ENCODE data around the gene MC1R. TPM values are rescaled to one million over a fixed set of nuclear protein-coding genes. Genes with fewer than 3 reads are reported as not detected.
"Not testable (repeated sequence)": the region's sequence is repeated elsewhere in the genome, so short reads cannot be mapped to it uniquely, and the experiment has no call there.

Gene MC1R
- total and polyA plus RNA-seq, 7 donors, result 0.18 to 1.8 (median 0.77) TPM

DNA sequence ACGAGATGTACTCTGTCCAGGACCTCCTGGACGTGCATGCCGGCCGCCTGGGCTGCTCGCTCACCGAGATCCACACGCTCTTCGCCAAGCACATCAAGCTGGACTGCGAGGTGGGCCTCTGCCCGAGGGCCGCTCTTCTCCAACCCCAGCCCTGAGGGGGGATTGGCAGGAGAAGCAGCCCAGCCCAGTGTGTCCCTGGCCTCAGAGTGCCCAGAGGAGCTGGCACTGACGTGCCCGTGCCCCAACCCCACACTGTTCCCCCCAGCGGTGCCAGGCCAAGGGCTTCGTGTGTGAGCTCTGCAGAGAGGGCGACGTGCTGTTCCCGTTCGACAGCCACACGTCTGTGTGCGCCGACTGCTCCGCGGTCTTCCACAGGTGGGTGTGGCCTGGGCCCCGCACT, 45.5 kb downstream of the MC1R start:
- H3K36me3 ChIP-seq (ENCODE audit: insufficient read depth in 1 of 2, low read depth in 1 of 2), result peaks cover 0 to 72% of the 10 kb centered on the region in 2 donors

DNA sequence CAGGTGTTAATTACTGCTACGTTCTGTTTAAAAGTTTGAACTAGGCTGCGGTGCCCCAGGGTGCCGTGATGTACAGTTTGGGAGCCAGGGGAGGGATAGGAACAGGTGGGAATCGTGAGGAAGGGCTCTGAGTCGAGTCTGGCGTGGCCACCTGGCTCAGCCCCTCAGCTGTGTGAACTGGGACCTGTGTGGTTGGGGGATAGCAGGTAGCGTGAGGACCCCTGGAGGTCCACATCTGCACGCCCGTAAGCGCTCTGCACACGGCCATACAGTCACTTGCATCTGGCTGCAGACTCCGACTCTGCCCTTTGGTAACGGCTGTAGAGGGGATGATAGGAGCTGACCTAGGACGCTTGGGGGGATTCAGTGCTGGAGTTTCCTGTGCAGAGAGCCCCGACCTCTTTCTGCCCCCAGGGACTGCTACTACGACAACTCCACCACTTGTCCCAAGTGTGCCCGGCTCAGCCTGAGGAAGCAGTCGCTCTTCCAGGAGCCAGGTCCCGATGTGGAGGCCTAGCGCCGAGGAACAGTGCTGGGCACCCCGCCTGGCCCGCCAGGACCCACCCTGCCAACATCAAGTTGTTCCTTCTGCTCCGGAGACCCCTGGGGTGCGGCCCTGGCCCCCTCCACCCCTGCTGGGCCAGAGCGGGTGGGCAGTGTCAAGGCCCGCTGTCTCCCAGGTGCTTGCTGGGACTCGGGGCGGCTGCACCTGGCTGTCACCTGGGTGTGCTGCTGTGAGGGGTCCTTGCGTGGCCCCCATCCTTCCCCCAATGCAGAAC, 47.0 kb downstream of the MC1R start:
- intact Hi-C loops (cut with DNase I), result no loop called here
- no peaks in the 10 kb centered on the region for H3K9me3 ChIP-seq
- H3K4me3 ChIP-seq, result no peak overlapping the region
- H3K27ac ChIP-seq, result no peak overlapping the region
- ATAC-seq (no peak), DNase-seq (no peak)
- H3K27me3 ChIP-seq (ENCODE audit: insufficient read depth in 3 of 3, low read length in 2 of 3), result no peaks in the 10 kb centered on the region
- H3K4me1 ChIP-seq, result no peaks in the 10 kb centered on the region
- H3K36me3 ChIP-seq (ENCODE audit: insufficient read depth in 1 of 2, low read depth in 1 of 2), result peaks cover 0 to 63% of the 10 kb centered on the region in 2 donors
- TF ChIP-seq, protein P1, sequence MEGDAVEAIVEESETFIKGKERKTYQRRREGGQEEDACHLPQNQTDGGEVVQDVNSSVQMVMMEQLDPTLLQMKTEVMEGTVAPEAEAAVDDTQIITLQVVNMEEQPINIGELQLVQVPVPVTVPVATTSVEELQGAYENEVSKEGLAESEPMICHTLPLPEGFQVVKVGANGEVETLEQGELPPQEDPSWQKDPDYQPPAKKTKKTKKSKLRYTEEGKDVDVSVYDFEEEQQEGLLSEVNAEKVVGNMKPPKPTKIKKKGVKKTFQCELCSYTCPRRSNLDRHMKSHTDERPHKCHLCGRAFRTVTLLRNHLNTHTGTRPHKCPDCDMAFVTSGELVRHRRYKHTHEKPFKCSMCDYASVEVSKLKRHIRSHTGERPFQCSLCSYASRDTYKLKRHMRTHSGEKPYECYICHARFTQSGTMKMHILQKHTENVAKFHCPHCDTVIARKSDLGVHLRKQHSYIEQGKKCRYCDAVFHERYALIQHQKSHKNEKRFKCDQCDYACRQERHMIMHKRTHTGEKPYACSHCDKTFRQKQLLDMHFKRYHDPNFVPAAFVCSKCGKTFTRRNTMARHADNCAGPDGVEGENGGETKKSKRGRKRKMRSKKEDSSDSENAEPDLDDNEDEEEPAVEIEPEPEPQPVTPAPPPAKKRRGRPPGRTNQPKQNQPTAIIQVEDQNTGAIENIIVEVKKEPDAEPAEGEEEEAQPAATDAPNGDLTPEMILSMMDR (IDR thresholded peaks at IDR 0.05), result no peak
- 82 to 87% (median 83%) methylated on average over 30 of the region's 30 CpGs for WGBS, 3 donors

More for the DNA sequence above, 45.5 kb downstream of the MC1R start:
- TF ChIP-seq, protein P1 (IDR thresholded peaks at IDR 0.05), result no peak
- no peaks in the 10 kb centered on the region for H3K27me3 ChIP-seq (ENCODE audit: insufficient read depth in 3 of 3, low read length in 2 of 3)
- DNase-seq (no peak), ATAC-seq (peak in 1 of 4 donors; percentile 19)
- H3K4me1 ChIP-seq, result no peaks in the 10 kb centered on the region
- intact Hi-C loops (cut with DNase I), result no loop called here
- no peaks in the 10 kb centered on the region for H3K9me3 ChIP-seq
- WGBS, 3 donors, result 84 to 93% (median 85%) methylated on average over 25 of the region's 25 CpGs
- H3K4me3 ChIP-seq, result no peak overlapping the region
- no peak overlapping the region for H3K27ac ChIP-seq

DNA sequence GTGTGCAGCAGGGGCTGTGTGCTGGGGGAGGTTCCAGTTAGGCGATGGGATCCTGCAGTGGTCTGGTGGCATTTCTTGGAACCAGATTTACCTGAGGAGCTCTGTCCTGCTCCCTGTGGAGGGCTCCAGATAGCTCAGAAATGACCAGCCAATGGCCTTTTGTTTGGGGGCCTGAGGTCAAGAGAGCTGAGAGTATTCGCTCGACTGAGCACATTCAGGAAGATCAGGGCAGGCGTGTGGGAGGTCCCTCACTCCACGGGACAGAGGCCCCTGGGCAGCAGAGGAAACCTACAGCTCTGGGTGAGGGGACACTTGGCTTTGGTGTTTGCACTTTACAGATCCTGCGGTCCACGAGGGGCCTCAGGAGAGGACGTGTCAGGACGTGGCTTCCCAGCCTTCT, 48.1 kb downstream of the MC1R start:
- no peak overlapping the region for H3K4me3 ChIP-seq
- no peak overlapping the region for H3K27ac ChIP-seq
- H3K27me3 ChIP-seq (ENCODE audit: insufficient read depth in 3 of 3, low read length in 2 of 3), result no peaks in the 10 kb centered on the region
- TF ChIP-seq, protein P1 (IDR thresholded peaks at IDR 0.05), result no peak
- no peaks in the 10 kb centered on the region for H3K9me3 ChIP-seq
- H3K36me3 ChIP-seq (ENCODE audit: insufficient read depth in 1 of 2, low read depth in 1 of 2), result peaks cover 0 to 52% of the 10 kb centered on the region in 2 donors
- no peak for DNase-seq
- H3K4me1 ChIP-seq, result peaks cover 10% of the 10 kb centered on the region
- no peak for ATAC-seq
- intact Hi-C loops (cut with DNase I), result no loop called here
- 76 to 80% (median 77%) methylated on average over 9 of the region's 9 CpGs for WGBS, 3 donors

DNA sequence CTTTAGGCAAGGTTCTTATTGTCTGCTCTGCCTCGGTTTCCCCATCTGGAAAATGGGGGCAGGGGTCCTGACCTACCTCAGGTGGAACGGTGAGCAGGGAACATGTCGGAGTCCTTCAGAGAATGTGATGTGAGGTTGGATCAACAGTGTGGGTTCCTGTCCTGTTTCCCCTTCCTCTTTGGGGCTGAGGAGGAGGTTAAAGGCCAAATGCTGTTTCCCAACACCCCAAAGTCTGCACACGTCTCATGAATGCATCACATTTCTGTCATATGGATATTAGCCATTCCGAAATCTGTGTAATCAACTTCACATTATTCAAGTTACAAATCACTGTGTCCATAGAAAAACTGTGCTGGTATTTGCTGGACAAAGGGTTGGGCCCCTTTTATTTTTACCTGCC, 48.8 kb downstream of the MC1R start:
- ATAC-seq; H3K27me3 ChIP-seq (ENCODE audit: insufficient read depth in 3 of 3, low read length in 2 of 3); H3K27ac ChIP-seq; H3K4me3 ChIP-seq; DNase-seq; intact Hi-C loops (cut with DNase I); H3K9me3 ChIP-seq: not testable (repeated sequence)
- WGBS, 3 donors, result 82 to 88% (median 87%) methylated on average over 5 of the region's 5 CpGs
- H3K4me1 ChIP-seq, result peaks cover 12% of the 10 kb centered on the region
- H3K36me3 ChIP-seq (ENCODE audit: insufficient read depth in 1 of 2, low read depth in 1 of 2), result peaks cover 0 to 47% of the 10 kb centered on the region in 2 donors

DNA sequence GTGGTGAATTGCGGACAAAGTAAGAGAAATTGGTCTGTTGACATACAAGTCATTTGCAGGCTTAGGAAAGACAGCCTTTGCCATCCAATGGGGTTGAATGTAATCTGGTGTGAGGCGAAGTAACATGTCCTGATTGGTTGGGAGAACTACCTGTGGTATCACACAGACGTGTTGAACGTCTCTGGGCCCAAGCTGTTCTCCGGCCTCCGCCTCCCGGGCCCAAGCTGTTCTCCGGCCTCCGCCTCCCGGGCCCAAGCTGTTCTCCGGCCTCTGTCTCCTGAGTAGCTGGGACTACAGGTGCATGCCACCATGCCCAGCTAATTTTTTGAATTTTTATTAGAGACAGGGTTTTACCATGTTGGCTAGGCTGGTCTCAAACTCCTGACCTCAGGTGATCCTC, 49.4 kb downstream of the MC1R start:
- H3K27me3 ChIP-seq (ENCODE audit: insufficient read depth in 3 of 3, low read length in 2 of 3); intact Hi-C loops (cut with DNase I); H3K9me3 ChIP-seq; H3K27ac ChIP-seq; H3K4me3 ChIP-seq; DNase-seq; ATAC-seq: not testable (repeated sequence)
- Histone ChIP-seq H3K36me3 (ENCODE audit: insufficient read depth in 1 of 2, low read depth in 1 of 2) (peaks cover 0 to 44% of the 10 kb centered on the region in 2 donors), H3K4me1 (peaks cover 12% of the 10 kb centered on the region)
- WGBS, 3 donors, result 86 to 89% (median 87%) methylated on average over 11 of the region's 11 CpGs

All from psoas muscle (tissue), 8 donors.